HG03060 (cell line): ENCODE results near the gene TOPORS.
"Not testable (repeated sequence)": the region's sequence is repeated elsewhere in the genome, so short reads cannot be mapped to it uniquely, and the experiment has no call there.

Source experiments
- ATAC-seq: cut with Tn5 transposase; IDR thresholded peaks from one replicate; pipeline ENCODE4 v1.9.1; 2021; ENCODE audit warnings: low read depth, moderate number of reproducible peaks; ENCODE audit not compliant: unreplicated experiment

The TOPORS gene

GRCh38 chr9:32570262-32570661 is 17.9 kb upstream of the TOPORS start:
- no peak for ATAC-seq

GRCh38 chr9:32566770-32567169 is 14.4 kb upstream of the TOPORS start:
- ATAC-seq, result no peak

GRCh38 chr9:32565967-32566366 is 13.6 kb upstream of the TOPORS start:
- ATAC-seq, result no peak

- ATAC-seq, result no peak
These were observed 6.1 kb upstream of the TOPORS start for GRCh38 chr9:32558408-32558934.

- ATAC-seq, result no peak
These were observed 2.2 kb upstream of the TOPORS start for GRCh38 chr9:32554591-32554990.

GRCh38 chr9:32554107-32554506 is 1.7 kb upstream of the TOPORS start:
- no peak for ATAC-seq

GRCh38 chr9:32551276-32552051 is 922 bp downstream of the TOPORS start:
- no peak for ATAC-seq

- peak; percentile 33 for ATAC-seq
These were observed 1.7 kb downstream of the TOPORS start for GRCh38 chr9:32550562-32551275.

- ATAC-seq, result no peak
These were observed 2.2 kb downstream of the TOPORS start for GRCh38 chr9:32550150-32550561.

GRCh38 chr9:32548213-32548612 is 4.2 kb downstream of the TOPORS start:
- not testable (repeated sequence) for ATAC-seq

GRCh38 chr9:32545884-32546283 is 6.5 kb downstream of the TOPORS start:
- ATAC-seq, result no peak

- no peak for ATAC-seq
These were observed 9.3 kb downstream of the TOPORS start for GRCh38 chr9:32543047-32543446.

GRCh38 chr9:32533816-32534215 is 18.6 kb downstream of the TOPORS start:
- ATAC-seq, result no peak

GRCh38 chr9:32533336-32533735 is 19.1 kb downstream of the TOPORS start:
- ATAC-seq, result no peak

GRCh38 chr9:32526707-32527048 is 25.7 kb downstream of the TOPORS start:
- ATAC-seq, result no peak

GRCh38 chr9:32526041-32526706 is 26.2 kb downstream of the TOPORS start, which contains the start of gene RIGI:
TSS of gene RIGI (minus strand) at chr9:32526196. CDS start at chr9:32526166, 30 bp downstream.
- peak; percentile 58 for ATAC-seq

- no peak for ATAC-seq
These were observed 26.7 kb downstream of the TOPORS start for GRCh38 chr9:32525709-32526030.

- no peak for ATAC-seq
These were observed 27.3 kb downstream of the TOPORS start for GRCh38 chr9:32524892-32525708.

GRCh38 chr9:32524558-32524891 is 27.9 kb downstream of the TOPORS start:
- ATAC-seq, result not testable (repeated sequence)

GRCh38 chr9:32523910-32524309 is 28.5 kb downstream of the TOPORS start:
- no peak for ATAC-seq

- no peak for ATAC-seq
These were observed 34.1 kb downstream of the TOPORS start for GRCh38 chr9:32518276-32518675.
